AG04450 (cell line): ENCODE measurements around the gene PHLDA3. TPM values are rescaled to one million over a fixed set of nuclear protein-coding genes. Genes with fewer than 3 reads are reported as not detected.

Experiments used
- CTCF ChIA-PET: fragments of 300-600, 350-600 bp; formaldehyde crosslinking; extraction: SDS; loops from one replicate; lab custom pipeline; 2022; ENCODE audit warnings: antibody characterized with exemption, inconsistent platforms; lab: Charles Lee
- POLR2A ChIA-PET: fragments of 350-600 bp; formaldehyde crosslinking; extraction: SDS; loops from one replicate; lab custom pipeline; 2021; ENCODE audit warnings: antibody characterized with exemption, inconsistent platforms; lab: Yijun Ruan, JAX
- DNase-seq: peaks from one replicate; pipeline ENCODE4 v3.0.0-alpha.2; 2011; ENCODE audit warnings: low read depth, low spot score
- H3K27ac ChIP-seq: one replicate; pipeline ENCODE4 v1.5.1; 2012; ENCODE audit warnings: low read depth, low read length, control low read depth
- H3K27me3 ChIP-seq: one replicate; pipeline ENCODE4 v1.6.0; 2012; ENCODE audit warnings: low read length; ENCODE audit not compliant: control insufficient read depth, insufficient read depth
- H3K4me3 ChIP-seq: 2 replicates; pipeline ENCODE4 v1.5.1; 2011; ENCODE audit warnings: mild to moderate bottlenecking, low read depth, low read length, control low read depth
- H3K9me3 ChIP-seq: 2 replicates; pipeline ENCODE4 v1.5.1; 2012; ENCODE audit warnings: low read length; ENCODE audit not compliant: control insufficient read depth, insufficient read depth
- polyA plus RNA-seq: library from polyadenylated mRNA; depleted of rRNA; stranded (reverse); fragments of >200 nt; gene quantifications from 2 replicates; pipeline ENCODE4 v1.2.3, GENCODE V29; 2011
- TF ChIP-seq, protein P1 (sequence below): IDR thresholded peaks from 2 replicates; pipeline ENCODE4 v1.5.1; 2011; ENCODE audit warnings: low read depth, low read length, control low read depth, inconsistent platforms

The PHLDA3 gene
- polyA plus RNA-seq, 1 experiment: 58.9 TPM

DNA sequence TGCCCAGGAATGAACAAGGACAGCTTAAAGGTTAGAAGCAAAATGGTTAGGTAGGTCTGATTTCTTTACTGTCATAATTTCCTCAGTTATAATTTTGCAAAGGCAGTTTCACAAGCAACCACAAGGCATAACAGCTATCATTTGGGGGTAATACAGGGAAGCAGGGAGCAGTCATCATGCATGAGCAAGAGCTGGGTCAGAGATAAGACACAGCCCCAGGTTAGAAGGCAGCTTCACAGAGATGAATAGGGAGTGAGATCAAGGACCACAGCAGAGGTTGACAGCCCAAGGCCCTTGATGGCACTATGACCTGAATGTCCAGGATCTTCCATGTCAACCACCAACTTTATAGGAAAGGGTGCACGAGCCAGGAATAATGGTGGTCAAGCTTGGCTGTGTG, 46.9 kb upstream of the PHLDA3 start:
- ChIA-PET CTCF (interaction anchor here (0.5 to 8.9 kb wide), 6 partner anchors 9 to 82 kb away, joined by 3 to 135 read pairs (median 4); partner anchors contain the start of gene CSRP1), POLR2A (no interaction called here)
- no peak for DNase-seq
- TF ChIP-seq, protein P1, sequence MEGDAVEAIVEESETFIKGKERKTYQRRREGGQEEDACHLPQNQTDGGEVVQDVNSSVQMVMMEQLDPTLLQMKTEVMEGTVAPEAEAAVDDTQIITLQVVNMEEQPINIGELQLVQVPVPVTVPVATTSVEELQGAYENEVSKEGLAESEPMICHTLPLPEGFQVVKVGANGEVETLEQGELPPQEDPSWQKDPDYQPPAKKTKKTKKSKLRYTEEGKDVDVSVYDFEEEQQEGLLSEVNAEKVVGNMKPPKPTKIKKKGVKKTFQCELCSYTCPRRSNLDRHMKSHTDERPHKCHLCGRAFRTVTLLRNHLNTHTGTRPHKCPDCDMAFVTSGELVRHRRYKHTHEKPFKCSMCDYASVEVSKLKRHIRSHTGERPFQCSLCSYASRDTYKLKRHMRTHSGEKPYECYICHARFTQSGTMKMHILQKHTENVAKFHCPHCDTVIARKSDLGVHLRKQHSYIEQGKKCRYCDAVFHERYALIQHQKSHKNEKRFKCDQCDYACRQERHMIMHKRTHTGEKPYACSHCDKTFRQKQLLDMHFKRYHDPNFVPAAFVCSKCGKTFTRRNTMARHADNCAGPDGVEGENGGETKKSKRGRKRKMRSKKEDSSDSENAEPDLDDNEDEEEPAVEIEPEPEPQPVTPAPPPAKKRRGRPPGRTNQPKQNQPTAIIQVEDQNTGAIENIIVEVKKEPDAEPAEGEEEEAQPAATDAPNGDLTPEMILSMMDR: no peak
- Histone ChIP-seq H3K9me3 (no peaks in the 10 kb centered on the region), H3K27ac (no peak overlapping the region), H3K4me3 (no peak overlapping the region), H3K27me3 (no peaks in the 10 kb centered on the region)

DNA sequence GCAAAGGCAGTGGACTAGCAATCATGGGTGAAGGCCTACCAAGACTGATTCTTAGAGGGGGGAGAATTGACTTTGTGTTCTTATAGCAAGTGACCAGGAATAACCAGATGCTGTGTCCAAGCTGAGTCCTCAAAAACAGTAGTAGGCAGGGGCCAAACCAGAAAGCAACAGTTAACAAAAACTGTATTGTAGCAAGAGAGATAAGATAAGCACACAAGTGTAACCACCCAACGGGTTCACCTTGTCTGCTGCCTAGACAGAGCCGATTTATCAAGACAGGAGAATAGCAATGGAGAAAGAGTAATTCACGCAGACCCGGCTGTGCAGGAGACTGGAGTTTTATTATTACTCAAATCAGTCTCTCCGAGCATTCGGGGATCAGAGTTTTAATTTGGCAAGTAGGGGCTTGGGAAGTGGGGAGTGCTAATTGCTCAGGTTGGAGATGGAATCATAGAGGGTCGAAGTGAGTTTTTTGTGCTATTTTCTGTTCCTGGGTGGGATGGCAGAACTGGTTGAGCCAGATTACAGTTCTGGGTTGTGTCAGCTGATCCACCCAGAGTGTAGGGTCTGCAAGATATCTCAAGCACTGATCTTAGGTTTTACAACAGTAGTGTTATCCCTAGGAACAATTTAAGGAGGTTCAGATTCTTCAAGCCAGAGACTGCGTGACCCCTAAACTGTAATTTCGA, 46.2 kb upstream of the PHLDA3 start:
- no peak for DNase-seq
- ChIA-PET CTCF (interaction anchor here (1.0 to 8.9 kb wide), 5 partner anchors 8 to 81 kb away, joined by 3 to 135 read pairs (median 6); partner anchors contain the start of gene CSRP1), POLR2A (no interaction called here)
- Histone ChIP-seq H3K27ac (no peak overlapping the region), H3K4me3 (no peak overlapping the region), H3K9me3 (no peaks in the 10 kb centered on the region), H3K27me3 (no peaks in the 10 kb centered on the region)
- TF ChIP-seq, protein P1: no peak

DNA sequence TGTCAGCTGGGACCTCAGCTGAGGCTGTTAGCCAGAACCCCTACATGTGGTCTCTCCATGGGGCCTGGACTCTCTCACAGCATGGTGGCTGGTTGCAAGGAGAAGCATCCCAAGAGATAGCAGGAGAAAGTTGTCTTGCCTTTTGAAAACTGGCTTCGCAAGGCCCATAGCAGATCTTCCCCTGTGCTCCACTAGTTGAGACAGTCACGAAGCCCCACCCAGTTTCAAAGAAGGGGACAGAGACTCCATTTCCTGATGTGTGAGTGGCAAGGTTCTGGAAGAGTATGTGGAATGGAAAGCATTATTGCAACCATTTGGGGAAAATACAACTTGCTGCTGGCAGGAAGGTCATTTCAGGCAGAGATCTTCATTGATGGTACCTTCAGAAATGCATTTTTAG, 45.5 kb upstream of the PHLDA3 start:
- H3K9me3 ChIP-seq: no peaks in the 10 kb centered on the region
- ChIA-PET POLR2A (interaction anchor here (0.6 kb wide), 1 partner anchor 271 kb away, joined by 10 read pairs; no protein-coding TSS in a partner anchor), CTCF (interaction anchor here (2.3 to 8.9 kb wide), 8 partner anchors 11 to 80 kb away, joined by 10 to 307 read pairs (median 66); no protein-coding TSS in a partner anchor)
- H3K27me3 ChIP-seq: no peaks in the 10 kb centered on the region
- H3K27ac ChIP-seq: no peak overlapping the region
- H3K4me3 ChIP-seq: no peak overlapping the region
- DNase-seq: no peak
- TF ChIP-seq, protein P1: no peak

- ChIA-PET POLR2A (interaction anchor here (0.5 to 2.7 kb wide), 9 partner anchors 10 to 441 kb away, joined by 3 to 21 read pairs (median 5); no protein-coding TSS in a partner anchor), CTCF (interaction anchor here (0.6 to 8.9 kb wide), 49 partner anchors 8 to 323 kb away, joined by 3 to 307 read pairs (median 6); partner anchors contain the start of gene PHLDA3)
- H3K9me3 ChIP-seq: no peaks in the 10 kb centered on the region
- TF ChIP-seq, protein P1: no peak
- H3K4me3 ChIP-seq: no peak overlapping the region
- no peak for DNase-seq
- no peaks in the 10 kb centered on the region for H3K27me3 ChIP-seq
- H3K27ac ChIP-seq: no peak overlapping the region
Observed at GRCh38 chr1:201513498-201514243, 44.7 kb upstream of the PHLDA3 start.
